Myocyte (in vitro differentiated cells): ENCODE data around the gene P2RX4. TPM values are rescaled to one million over a fixed set of nuclear protein-coding genes. Genes with fewer than 3 reads are reported as not detected.
"Not testable (repeated sequence)": the region's sequence is repeated elsewhere in the genome, so short reads cannot be mapped to it uniquely, and the experiment has no call there.

Experiments used
- DNase-seq: peaks from one replicate; pipeline ENCODE4 v3.0.0-alpha.2; 2012; ENCODE audit warnings: low read depth
- total RNA-seq: library from RNA; depleted of rRNA; stranded (reverse); fragments of >200 nt; gene quantifications from 2 replicates; pipeline ENCODE4 v1.2.3, GENCODE V29; 2014

Gene P2RX4
- total RNA-seq, 1 donor from 2014 or later = 6.0 TPM

- no peak for DNase-seq
These were observed 30.1 kb downstream of the P2RX4 start for GRCh38 chr12:121240062-121240420.

GRCh38 chr12:121240484-121241101, 30.7 kb downstream of the P2RX4 start:
- DNase-seq = no peak

GRCh38 chr12:121241156-121241970, 31.4 kb downstream of the P2RX4 start:
- no peak for DNase-seq

GRCh38 chr12:121245031-121245430, 35.1 kb downstream of the P2RX4 start:
- no peak for DNase-seq

GRCh38 chr12:121245951-121246350, 36.0 kb downstream of the P2RX4 start:
- no peak for DNase-seq

- DNase-seq = no peak
These were observed 37.1 kb downstream of the P2RX4 start for GRCh38 chr12:121246893-121247557.

GRCh38 chr12:121248622-121249021, 38.7 kb downstream of the P2RX4 start:
- no peak for DNase-seq

GRCh38 chr12:121250359-121250758, 40.4 kb downstream of the P2RX4 start:
- no peak for DNase-seq

GRCh38 chr12:121251838-121252237, 41.9 kb downstream of the P2RX4 start:
- DNase-seq = no peak

- DNase-seq = no peak
These were observed 42.9 kb downstream of the P2RX4 start for GRCh38 chr12:121252712-121253345.

GRCh38 chr12:121253638-121254335, 43.9 kb downstream of the P2RX4 start:
- no peak for DNase-seq

- no peak for DNase-seq
These were observed 45.5 kb downstream of the P2RX4 start for GRCh38 chr12:121255433-121255832.

GRCh38 chr12:121257704-121258449, 47.9 kb downstream of the P2RX4 start:
- DNase-seq = not testable (repeated sequence)

- DNase-seq = no peak
These were observed 49.1 kb downstream of the P2RX4 start for GRCh38 chr12:121259074-121259473.

- DNase-seq = no peak
These were observed 50.2 kb downstream of the P2RX4 start for GRCh38 chr12:121260091-121260490.

GRCh38 chr12:121261398-121261797, 51.5 kb downstream of the P2RX4 start:
- no peak for DNase-seq

GRCh38 chr12:121263206-121263935, 53.4 kb downstream of the P2RX4 start:
- DNase-seq = no peak

GRCh38 chr12:121264135-121264534, 54.2 kb downstream of the P2RX4 start:
- DNase-seq = no peak

- DNase-seq = no peak
These were observed 55.1 kb downstream of the P2RX4 start for GRCh38 chr12:121264951-121265515.
